GM15510 (cell line): ENCODE data around the gene ELN.

Experiments
- POLR2A ChIP-seq: IDR thresholded peaks from 3 replicates; pipeline ENCODE4 v1.6.1; 2011; ENCODE audit warnings: borderline replicate concordance; ENCODE audit not compliant: insufficient read length; ENCODE audit errors: extremely low read depth

ELN gene

DNA sequence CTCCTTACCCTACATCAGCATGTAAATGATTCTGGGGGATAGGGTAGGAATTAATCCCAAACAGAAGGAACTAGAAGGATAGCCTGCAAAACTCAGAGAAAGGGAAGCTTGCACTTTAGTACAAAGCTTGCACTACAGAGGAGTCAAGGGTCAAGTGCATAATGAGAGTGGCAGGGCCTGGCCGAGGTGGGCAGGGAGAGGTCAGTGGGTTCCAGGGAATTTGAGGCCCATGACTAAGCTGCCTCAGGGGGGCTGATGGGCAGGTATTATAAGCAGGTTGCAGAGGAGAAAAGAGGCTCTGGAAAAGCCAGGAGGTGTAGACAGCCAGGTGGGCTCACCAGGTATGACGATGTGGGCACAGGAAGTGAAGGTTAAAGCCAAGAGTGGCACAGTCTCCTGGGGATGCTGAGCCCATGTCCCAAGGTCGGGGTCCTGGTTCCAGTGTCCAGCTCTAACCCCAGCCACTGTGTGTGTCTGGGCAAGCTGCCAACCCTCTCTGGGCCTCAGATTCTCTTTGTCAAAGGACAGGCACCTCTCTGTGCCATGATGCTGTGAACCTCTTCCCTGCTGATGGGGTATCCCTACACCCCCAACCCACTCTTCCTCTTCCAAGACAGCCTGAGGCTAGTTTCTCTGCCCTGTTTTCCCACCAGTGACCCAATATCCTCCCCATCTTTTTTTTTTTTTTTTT lies 32.0 kb upstream of the ELN start:
- TF ChIP-seq POLR2A: no peak

DNA sequence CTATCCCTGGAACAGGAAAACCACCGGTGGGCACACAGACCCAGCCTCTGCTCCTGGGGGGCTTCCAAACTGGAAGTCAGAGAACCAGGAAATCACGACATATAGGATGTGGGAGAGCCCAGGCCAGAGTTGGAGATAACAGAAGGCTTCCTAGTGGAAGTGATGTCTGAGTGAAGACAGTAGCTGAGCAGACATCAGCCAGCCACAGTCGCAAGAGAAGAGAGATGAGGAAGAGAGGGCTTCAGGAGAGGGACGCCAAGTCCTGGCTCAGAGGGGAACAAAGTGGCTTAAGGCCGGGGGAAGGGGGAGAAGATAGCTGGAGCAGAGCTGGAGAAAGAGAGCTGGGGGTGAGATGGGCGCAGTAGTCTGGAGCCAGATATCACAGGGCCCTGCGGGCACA lies 30.9 kb upstream of the ELN start:
- no peak for TF ChIP-seq POLR2A

DNA sequence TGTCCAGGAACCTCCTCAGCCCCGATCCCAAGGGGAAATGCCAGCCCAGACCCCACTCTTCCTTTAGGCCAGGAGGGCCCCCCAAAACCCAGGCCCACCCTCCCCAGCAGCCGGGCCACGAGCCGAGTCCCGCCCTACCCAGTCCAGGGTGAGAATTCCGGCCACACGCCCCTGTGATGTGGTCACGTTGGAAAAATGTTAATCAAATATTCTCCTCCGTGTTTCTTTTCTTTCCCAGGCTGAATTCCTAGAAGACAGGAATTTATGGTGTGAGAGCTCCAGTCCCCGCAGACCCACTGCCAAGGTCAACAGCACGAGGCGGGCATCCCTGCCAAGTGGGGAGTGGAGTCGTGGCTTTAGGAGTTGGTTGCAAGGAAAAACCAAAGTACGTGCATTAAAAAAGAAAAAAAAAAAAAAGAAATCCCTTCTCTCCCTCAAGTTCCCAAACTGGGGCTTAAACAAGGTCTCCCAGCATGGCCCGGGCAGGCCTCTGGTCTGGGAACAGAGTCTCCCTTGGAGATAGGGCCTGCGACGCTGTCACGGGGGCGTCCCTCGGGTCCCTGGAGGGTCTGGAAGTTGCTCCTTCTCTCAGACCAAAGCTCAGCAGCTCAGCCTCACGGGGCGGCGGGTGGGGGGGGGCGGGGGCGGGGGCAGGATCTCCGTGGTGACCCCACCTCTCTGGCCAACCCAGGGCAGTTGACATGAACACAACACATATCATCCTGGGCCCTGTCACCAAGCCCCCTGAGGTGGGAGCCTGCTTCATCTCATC lies 28.1 kb upstream of the ELN start:
- TF ChIP-seq POLR2A: no peak

DNA sequence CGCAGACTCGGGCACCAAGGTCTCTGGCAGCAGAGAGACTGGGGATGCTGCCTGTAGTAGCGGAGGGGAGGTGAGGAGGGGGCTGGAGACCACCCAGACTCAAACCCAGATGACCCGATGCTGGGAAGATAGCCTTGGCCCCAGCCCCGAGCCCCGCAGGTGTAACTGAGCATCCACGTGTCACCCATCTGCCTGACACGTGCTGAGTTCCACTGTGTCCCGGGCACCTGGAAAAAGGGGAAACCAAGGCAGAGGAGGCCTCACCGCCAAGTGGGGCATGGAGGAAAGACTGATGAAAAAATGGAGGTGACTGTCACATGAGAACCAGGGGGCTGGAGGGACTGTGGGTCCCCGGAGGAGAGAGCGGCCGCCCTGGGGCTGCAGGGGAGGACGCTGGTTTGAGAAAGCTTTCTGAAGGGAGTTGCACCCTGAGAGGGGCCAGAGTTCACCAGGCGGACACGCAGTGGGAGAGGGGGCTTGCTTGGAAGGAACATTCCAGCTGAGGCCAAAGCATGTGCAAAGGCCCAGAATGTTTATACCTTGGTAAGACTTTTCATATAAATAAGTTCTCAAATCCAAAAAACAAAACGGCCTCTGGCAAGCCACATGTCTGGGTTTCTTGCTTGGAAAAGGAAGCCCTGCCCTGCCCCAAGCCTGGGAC lies 27.4 kb upstream of the ELN start:
- TF ChIP-seq POLR2A: no peak

GRCh38 chr7:74001150-74001494 lies 26.9 kb upstream of the ELN start:
- no peak for TF ChIP-seq POLR2A

DNA sequence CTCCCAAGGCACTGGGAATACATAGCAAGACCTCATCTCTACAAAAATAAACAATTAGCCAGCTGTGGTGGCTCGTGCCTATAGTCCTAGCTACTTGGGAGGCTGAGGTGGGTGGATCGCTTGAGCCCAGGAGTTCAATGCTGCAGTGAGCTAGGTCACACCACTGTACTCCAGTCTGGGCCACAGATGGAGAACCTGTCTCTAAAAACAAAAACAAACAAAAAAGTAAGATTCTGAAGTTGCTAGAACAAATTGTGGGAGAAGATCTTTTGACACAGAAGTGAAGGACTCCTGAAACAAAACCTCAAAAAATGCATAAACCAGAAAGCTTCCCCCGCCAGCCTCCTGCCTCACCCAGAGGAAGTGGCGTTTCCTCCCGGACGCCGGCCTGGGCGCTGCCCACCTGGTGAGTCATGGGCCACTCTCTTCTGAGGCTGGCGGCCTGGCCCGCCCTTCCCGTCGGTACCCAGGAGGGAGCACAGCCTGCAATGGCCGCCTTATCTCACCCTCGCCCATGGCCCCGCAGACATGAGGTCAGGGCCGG lies 25.4 kb upstream of the ELN start:
- TF ChIP-seq POLR2A: no peak

GRCh38 chr7:74003621-74004020 lies 24.4 kb upstream of the ELN start:
- TF ChIP-seq POLR2A: no peak

- no peak for TF ChIP-seq POLR2A
These were observed 21.9 kb upstream of the ELN start for GRCh38 chr7:74006032-74006431.

DNA sequence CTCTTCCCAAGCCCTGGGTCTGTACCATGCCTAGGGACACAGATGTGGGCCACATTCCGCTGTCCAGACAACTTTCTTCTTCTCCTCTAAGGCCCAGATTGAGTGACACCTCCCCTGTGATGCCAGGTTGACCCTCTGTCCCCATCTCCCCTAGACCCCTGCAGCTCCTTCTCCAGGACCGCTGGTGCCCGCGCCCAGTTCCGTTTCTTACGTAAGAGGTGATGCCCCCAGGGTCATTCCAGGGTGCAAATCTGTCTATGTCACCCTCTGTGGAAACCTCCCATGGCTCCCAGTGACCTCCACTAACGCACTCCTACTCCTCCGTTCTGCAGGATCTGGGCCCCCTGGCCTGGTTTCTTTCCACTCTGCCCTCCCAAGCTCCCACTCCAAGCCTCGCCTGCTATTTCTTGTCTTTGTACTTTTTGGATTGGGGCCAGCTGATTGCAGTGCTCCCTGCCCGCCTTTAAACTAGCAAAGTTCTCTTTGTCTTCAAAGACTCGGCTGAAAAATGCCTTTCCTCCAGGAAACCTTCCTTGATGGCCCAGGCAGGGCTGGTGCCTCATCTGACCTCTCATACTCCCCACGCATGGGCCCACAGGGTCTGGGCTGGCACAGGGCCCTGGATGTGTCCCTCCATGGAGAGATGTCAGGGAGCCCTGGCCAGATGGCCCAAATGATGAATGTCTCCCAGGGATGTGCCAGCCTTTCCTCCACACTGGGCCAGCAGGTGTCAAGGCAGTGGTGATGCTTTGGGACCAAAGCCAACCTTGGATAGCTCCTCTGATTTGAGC lies 21.3 kb upstream of the ELN start:
- TF ChIP-seq POLR2A: no peak

DNA sequence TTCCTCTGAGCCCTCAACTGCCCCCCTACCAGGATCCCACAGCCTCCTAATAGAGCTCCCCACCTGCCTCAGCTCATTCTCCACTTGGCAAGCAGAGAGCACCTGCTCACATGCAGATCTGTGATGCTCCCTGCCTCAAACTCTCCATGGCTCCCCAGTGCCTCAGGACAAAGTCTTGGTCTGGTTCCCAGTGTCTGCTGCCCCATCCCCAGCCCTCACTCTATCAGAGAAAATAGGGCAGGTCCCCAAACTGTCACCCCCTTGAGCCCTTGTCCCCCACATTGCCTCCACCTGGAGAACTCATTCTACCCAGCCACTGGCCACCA lies 20.8 kb upstream of the ELN start:
- no peak for TF ChIP-seq POLR2A

DNA sequence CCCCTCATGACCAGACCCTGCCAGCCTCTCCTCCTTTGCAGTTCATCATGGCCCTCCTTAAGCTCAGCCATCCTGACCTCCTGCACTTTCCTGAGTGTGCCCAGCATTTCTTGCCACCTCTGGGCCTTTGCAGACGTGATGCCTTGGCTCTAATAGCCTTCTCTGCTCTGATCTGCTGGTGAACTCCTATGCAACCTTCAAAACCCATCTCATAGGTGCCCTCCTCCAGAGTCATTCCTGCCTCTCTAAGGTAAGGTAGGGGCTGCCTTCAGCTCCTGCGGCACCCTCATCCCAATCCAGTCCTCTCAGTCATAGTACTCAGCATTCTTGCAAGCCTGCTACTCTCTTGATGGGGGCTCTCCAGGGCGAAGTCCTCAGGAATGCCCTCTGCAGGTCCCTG lies 19.3 kb upstream of the ELN start:
- TF ChIP-seq POLR2A: no peak

DNA sequence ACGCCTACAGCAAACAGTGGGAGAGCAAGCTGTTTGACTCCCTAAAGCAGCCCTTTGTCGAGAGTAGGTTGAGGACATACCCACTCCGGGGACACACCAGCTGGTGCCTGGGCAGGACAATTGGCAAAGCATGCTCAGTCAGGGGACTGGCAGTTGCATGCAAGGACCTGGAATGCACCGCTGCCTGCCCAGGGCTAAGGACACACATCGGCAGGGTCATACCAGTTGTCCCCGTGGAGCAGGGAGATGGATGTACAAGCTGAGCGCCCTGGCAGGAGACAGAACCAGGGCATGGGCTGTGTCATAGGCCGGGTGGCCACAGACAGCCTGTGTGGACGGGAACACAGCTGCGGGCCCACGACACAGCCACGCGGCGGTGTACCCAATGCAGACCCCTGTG lies 18.3 kb upstream of the ELN start:
- no peak for TF ChIP-seq POLR2A

- TF ChIP-seq POLR2A: no peak
These were observed 17.6 kb upstream of the ELN start for GRCh38 chr7:74010407-74010806.

DNA sequence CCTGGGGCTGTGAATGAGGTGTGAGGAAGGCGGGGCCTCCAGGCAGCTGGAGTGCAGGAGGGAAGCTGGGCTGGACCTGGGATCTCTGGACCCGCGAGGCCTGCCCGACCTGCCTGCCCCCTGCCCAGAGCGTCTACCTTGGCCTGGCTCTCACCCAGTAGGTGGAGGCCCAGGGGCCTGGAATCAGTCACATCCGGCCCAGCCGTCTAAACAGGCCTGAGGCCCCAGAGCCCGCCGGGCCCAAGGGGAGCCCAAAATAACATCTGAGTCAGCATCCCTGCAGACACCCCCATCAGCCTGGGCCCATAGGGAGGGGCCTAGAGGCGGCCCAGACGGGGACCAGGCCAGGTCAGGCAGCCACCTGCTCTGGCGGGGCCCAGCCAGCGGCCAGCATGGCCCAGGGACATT lies 15.1 kb upstream of the ELN start:
- no peak for TF ChIP-seq POLR2A
